ENCODE data around the gene DCC.

DNA sequence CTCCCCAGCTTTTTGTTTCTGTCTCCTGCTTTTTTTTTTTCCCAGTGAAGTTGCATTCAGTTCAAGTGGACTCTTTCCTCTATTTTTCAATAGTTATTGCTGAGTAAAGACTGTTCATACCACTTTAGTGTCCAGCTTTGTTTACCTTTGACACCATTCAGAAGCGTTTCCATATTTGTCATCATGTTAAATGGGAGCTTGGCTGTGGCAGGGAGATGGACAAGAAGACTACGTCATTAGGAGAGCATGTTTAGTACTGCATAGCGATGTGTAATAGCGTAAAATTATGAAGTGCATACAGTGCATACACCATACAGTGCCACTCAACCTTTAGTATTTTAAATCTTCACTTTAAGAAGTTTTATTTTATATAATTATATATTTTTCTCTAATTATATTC is 655.9 kb downstream of the DCC start:
- TF ChIP-seq, protein P1, sequence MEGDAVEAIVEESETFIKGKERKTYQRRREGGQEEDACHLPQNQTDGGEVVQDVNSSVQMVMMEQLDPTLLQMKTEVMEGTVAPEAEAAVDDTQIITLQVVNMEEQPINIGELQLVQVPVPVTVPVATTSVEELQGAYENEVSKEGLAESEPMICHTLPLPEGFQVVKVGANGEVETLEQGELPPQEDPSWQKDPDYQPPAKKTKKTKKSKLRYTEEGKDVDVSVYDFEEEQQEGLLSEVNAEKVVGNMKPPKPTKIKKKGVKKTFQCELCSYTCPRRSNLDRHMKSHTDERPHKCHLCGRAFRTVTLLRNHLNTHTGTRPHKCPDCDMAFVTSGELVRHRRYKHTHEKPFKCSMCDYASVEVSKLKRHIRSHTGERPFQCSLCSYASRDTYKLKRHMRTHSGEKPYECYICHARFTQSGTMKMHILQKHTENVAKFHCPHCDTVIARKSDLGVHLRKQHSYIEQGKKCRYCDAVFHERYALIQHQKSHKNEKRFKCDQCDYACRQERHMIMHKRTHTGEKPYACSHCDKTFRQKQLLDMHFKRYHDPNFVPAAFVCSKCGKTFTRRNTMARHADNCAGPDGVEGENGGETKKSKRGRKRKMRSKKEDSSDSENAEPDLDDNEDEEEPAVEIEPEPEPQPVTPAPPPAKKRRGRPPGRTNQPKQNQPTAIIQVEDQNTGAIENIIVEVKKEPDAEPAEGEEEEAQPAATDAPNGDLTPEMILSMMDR (IDR thresholded peaks at IDR 0.05): no peak
- TF ChIP-seq POLR2A (IDR thresholded peaks at IDR 0.05) (no peak), EP300 (IDR thresholded peaks at IDR 0.05) (no peak)
